GM23248 (cell line): ENCODE results near the gene SEMA6A. TPM values are rescaled to one million over a fixed set of nuclear protein-coding genes. Genes with fewer than 3 reads are reported as not detected.

ENCODE experiments used
- DNase-seq: peaks from one replicate; pipeline ENCODE4 v3.0.0-alpha.2; 2015
- H2AFZ ChIP-seq: fragments of 200-600 bp; sonication (generic); 2 replicates; pipeline ENCODE4 v1.6.1; 2016; ENCODE audit warnings: antibody characterized with exemption
- H3F3A ChIP-seq: fragments of 200-600 bp; sonication (generic); 2 replicates; pipeline ENCODE4 v1.6.1; 2016; ENCODE audit warnings: mild to moderate bottlenecking, antibody characterized with exemption, mixed run types; ENCODE audit not compliant: insufficient read depth
- H3K27ac ChIP-seq: fragments of 200-600 bp; sonication (generic); 2 replicates; pipeline ENCODE4 v1.5.1; 2016; ENCODE audit warnings: mild to moderate bottlenecking
- H3K27me3 ChIP-seq: fragments of 200-600 bp; sonication (generic); replicated peaks from 2 replicates; pipeline ENCODE4 v1.6.1; 2016; ENCODE audit warnings: mild to moderate bottlenecking; ENCODE audit not compliant: insufficient read depth
- H3K36me3 ChIP-seq: fragments of 200-600 bp; sonication (generic); 2 replicates; pipeline ENCODE4 v1.6.1; 2016; ENCODE audit warnings: low read depth, mild to moderate bottlenecking
- H3K4me1 ChIP-seq: fragments of 200-600 bp; sonication (generic); 2 replicates; pipeline ENCODE4 v1.6.1; 2016; ENCODE audit warnings: mild to moderate bottlenecking; ENCODE audit not compliant: insufficient read depth
- H3K4me2 ChIP-seq: fragments of 200-600 bp; sonication (generic); one replicate; pipeline ENCODE4 v1.6.1; 2016; ENCODE audit warnings: mild to moderate bottlenecking; ENCODE audit not compliant: unreplicated experiment
- H3K4me3 ChIP-seq: fragments of 200-600 bp; sonication (generic); 2 replicates; pipeline ENCODE4 v1.5.1; 2016; ENCODE audit warnings: mild to moderate bottlenecking
- H3K79me2 ChIP-seq: fragments of 200-600 bp; sonication (generic); 2 replicates; pipeline ENCODE4 v1.6.1; 2016; ENCODE audit warnings: mild to moderate bottlenecking; ENCODE audit not compliant: insufficient read depth
- H3K9ac ChIP-seq: fragments of 200-600 bp; sonication (generic); 2 replicates; pipeline ENCODE4 v1.6.1; 2016; ENCODE audit warnings: mild to moderate bottlenecking
- H3K9me2 ChIP-seq: fragments of 200-600 bp; sonication (generic); 2 replicates; pipeline ENCODE4 v1.6.1; 2016; ENCODE audit warnings: mixed run types, mild to moderate bottlenecking, moderate library complexity; ENCODE audit not compliant: insufficient read depth
- H3K9me3 ChIP-seq: fragments of 200-600 bp; sonication (generic); one replicate; pipeline ENCODE4 v1.6.1; 2017; ENCODE audit warnings: low read depth
- H4K20me1 ChIP-seq: fragments of 200-600 bp; sonication (generic); 2 replicates; pipeline ENCODE4 v1.6.0; 2016; ENCODE audit not compliant: insufficient read depth
- EZH2 ChIP-seq: fragments of 200-600 bp; sonication (generic); IDR thresholded peaks from 2 replicates; pipeline ENCODE4 v1.6.1; 2018; ENCODE audit warnings: antibody characterized with exemption, mild to moderate bottlenecking; ENCODE audit not compliant: insufficient read depth, poor library complexity, severe bottlenecking
- EZH2phosphoT487 ChIP-seq: fragments of 200-600 bp; sonication (generic); IDR thresholded peaks from 2 replicates; pipeline ENCODE4 v1.6.1; 2018; ENCODE audit warnings: antibody characterized with exemption, moderate library complexity, mild to moderate bottlenecking, low read depth; ENCODE audit not compliant: insufficient read depth
- WGBS, 2 experiments: methylation state at CpG; one replicate each; pipeline ENCODE4 v1.1.6; 2015 to 2017; ENCODE audit warnings: low lambda C conversion rate in 2 of 2, low coverage in 1 of 2; ENCODE audit errors: missing lambda C conversion rate in 2 of 2; 5-methylcytosine and 5-hydroxymethylcytosine counted together
- in situ Hi-C: fragments of 300-500 bp; cut with MboI; formaldehyde crosslinking; loops from 2 replicates; pipeline ENCODE4 v1.15.0; 2020
- polyA plus RNA-seq: library from polyadenylated mRNA; unstranded; fragments of >200 nt; fragmentation: Nextera tagmentation; extraction: Ambion mirVana; gene quantifications from 2 replicates; pipeline ENCODE4 v1.2.1, GENCODE V29; 2016
- total RNA-seq: library from RNA; depleted of rRNA; stranded (reverse); fragments of >200 nt; shearing (Covaris generic); gene quantifications from 2 replicates; pipeline ENCODE4 v1.2.3, GENCODE V29; 2014

Gene SEMA6A
- total and polyA plus RNA-seq, 2 experiments from 2014 or later = under 0.01 to 0.79 TPM

DNA sequence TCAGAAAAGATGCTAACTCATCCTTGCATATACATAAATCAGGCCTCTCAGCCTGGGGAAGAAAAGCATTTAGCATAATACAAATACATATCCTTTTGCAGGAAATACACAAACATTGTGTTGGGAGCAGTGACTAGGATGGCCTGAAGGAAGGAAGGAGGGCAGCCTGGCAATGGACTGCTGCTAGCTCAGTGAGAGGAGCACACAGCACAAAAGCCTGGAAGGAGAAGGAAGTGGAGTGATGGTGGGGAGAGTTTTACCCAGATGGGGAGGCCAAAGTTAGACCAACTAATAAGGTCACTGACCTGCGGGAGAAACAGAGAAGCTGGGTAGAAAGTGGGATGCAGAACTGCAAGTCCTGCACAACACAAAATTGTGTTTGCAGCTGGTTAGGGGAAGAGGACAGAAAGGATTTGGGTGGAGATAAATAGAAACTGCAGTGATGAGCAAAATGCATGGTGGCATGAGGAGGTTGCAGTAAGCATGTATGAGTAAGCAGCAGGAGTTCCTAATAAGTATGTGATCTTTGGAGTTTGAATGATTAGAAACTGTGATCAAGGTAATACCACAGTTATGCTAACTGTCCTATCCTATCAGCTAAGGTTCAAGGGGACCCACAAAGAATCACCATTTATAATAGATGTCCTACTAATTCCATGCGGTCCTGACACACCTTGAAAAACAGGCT is 39.5 kb downstream of the SEMA6A start:
- in situ Hi-C loops = no loop called here
- Histone ChIP-seq H3K9ac (no peak overlapping the region), H3K9me2 (no peaks in the 10 kb centered on the region), H3K4me2 (no peak overlapping the region), H3K27ac (no peak overlapping the region), H3K79me2 (no peaks in the 10 kb centered on the region), H3K4me1 (no peaks in the 10 kb centered on the region), H3K9me3 (no peaks in the 10 kb centered on the region), H2AFZ (no peak overlapping the region), H3K4me3 (no peak overlapping the region), H4K20me1 (no peaks in the 10 kb centered on the region), H3K27me3 (0 out of 2 replicates have a peak, but pooled peaks cover 3% of the 10 kb centered on the region), H3F3A (no peaks in the 10 kb centered on the region), H3K36me3 (no peaks in the 10 kb centered on the region)
- no peak for DNase-seq
- WGBS, 2 experiments = 85 to 91% methylated on average over 2 of the region's 2 CpGs
- TF ChIP-seq EZH2phosphoT487 (no peak), EZH2 (no peak)

GRCh38 chr5:116532762-116533525 is 41.7 kb downstream of the SEMA6A start:
- Histone ChIP-seq H3F3A (no peaks in the 10 kb centered on the region), H4K20me1 (no peaks in the 10 kb centered on the region), H3K27ac (no peak overlapping the region), H3K9me2 (no peaks in the 10 kb centered on the region), H3K79me2 (no peaks in the 10 kb centered on the region), H3K9me3 (no peaks in the 10 kb centered on the region), H3K4me3 (no peak overlapping the region), H3K36me3 (no peaks in the 10 kb centered on the region), H2AFZ (no peak overlapping the region), H3K9ac (no peak overlapping the region), H3K4me2 (no peak overlapping the region), H3K27me3 (peaks cover 13% of the 10 kb centered on the region; the same call in 1 of the 2 replicates), H3K4me1 (no peaks in the 10 kb centered on the region)
- DNase-seq = no peak
- TF ChIP-seq EZH2 (no peak), EZH2phosphoT487 (no peak)
- WGBS, 2 experiments = 53 to 55% methylated on average over 3 of the region's 3 CpGs
- in situ Hi-C loops = no loop called here

- H3K9me3 ChIP-seq = no peaks in the 10 kb centered on the region
- H3K27me3 ChIP-seq = peaks cover 21% of the 10 kb centered on the region; the same call in 1 of the 2 replicates
These were observed 43.0 kb downstream of the SEMA6A start for GRCh38 chr5:116531635-116532034.

DNA sequence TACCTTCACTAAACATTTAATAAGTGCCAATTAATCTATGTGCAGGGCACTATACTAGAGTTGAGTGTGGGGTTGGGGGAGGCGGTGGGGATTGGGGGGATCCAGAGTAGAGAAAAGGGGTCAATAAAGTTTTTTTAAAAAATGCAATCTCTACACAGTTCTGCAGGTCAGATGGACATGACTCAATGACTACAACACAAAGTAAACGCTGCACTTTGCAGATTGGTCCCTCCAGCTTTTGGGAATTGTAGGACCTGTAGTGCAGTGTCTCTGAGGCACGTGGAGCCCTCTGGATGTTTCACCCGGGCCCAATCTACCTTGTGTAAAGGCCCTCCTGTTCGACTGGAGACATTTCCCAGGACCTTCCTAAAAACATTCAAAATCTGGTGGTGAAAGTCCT is 43.5 kb downstream of the SEMA6A start:
- DNase-seq = no peak
- no peak for TF ChIP-seq EZH2phosphoT487
- TF ChIP-seq EZH2 = no peak
- H3F3A ChIP-seq = no peaks in the 10 kb centered on the region
- in situ Hi-C loops = no loop called here
- no peaks in the 10 kb centered on the region for H3K4me1 ChIP-seq
- no peaks in the 10 kb centered on the region for H4K20me1 ChIP-seq
- no peak overlapping the region for H3K9ac ChIP-seq
- no peak overlapping the region for H3K4me2 ChIP-seq
- H3K4me3 ChIP-seq = no peak overlapping the region
- H3K27ac ChIP-seq = no peak overlapping the region
- H3K27me3 ChIP-seq = peaks cover 21% of the 10 kb centered on the region; the same call in 1 of the 2 replicates
- H3K9me3 ChIP-seq = no peaks in the 10 kb centered on the region
- H3K36me3 ChIP-seq = no peaks in the 10 kb centered on the region
- H2AFZ ChIP-seq = no peak overlapping the region
- WGBS, 2 experiments = 58 to 66% methylated on average over 5 of the region's 5 CpGs
- H3K79me2 ChIP-seq = no peaks in the 10 kb centered on the region
- no peaks in the 10 kb centered on the region for H3K9me2 ChIP-seq

More at GRCh38 chr5:116531635-116532034, 43.0 kb downstream of the SEMA6A start:
- no peak for DNase-seq
- in situ Hi-C loops = no loop called here
- WGBS, 2 experiments = 89 to 94% methylated on average over 1 of the region's 1 CpG
- Histone ChIP-seq H3K4me2 (no peak overlapping the region), H3K4me1 (no peaks in the 10 kb centered on the region), H3K9me2 (no peaks in the 10 kb centered on the region), H3K9ac (no peak overlapping the region), H4K20me1 (no peaks in the 10 kb centered on the region), H3K36me3 (no peaks in the 10 kb centered on the region), H3K27ac (no peak overlapping the region), H2AFZ (no peak overlapping the region), H3K79me2 (no peaks in the 10 kb centered on the region), H3F3A (no peaks in the 10 kb centered on the region), H3K4me3 (no peak overlapping the region)
- TF ChIP-seq EZH2phosphoT487 (no peak), EZH2 (no peak)
